Ovary (tissue), 3 donors: ENCODE data around the gene NECAB2.

Experiments
- EP300 ChIP-seq: sonication (generic); formaldehyde crosslinking; IDR thresholded peaks from one replicate; pipeline ENCODE4 v1.6.1; 2017; ENCODE audit warnings: antibody characterized with exemption
- POLR2A ChIP-seq: fragments of 450-650 bp; IDR thresholded peaks from one replicate; pipeline ENCODE4 v1.6.1; 2017; ENCODE audit warnings: antibody characterized with exemption, mild to moderate bottlenecking, moderate library complexity
- TF ChIP-seq, protein P1 (sequence below), 3 donors: fragments of 450-650 bp in 2 of 3; fragments of 200-600 bp in 1 of 3; IDR thresholded peaks; one replicate each; pipeline versions ENCODE4 v1.5.1 to v1.8.0; 2016 to 2022; ENCODE audit warnings: antibody characterized with exemption in 3 of 3, mild to moderate bottlenecking in 1 of 3
- donor health status: DM: no; HTN: no; CAD: no.

DNA sequence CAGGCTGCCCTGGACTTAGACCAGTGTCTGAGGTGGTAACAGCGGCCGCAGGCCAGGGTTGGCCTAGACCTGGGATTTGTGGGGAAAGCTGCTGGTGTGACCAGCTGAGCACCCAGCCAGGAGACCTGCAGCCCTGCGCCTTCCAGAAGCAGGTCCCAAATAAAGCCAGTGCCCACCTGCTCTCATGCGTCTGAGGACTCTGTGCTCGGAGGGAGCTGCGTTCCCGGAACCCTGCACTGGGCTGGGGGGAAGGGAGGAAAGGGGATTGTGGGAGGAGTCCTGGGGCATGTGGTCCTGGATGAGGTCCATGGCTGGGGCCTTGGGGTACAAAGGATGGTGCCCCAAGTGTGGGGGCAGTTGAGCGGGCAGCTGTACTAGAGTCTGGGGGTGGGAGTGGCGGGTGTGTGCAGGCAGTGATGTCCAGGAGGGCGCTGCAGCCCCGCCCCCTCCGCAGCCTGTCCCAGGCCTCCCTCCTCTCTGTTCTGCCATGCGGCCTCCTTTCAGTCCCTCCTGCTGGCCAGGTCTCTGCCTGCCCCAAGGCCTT lies 1.8 kb upstream of the NECAB2 start:
- TF ChIP-seq, protein P1, sequence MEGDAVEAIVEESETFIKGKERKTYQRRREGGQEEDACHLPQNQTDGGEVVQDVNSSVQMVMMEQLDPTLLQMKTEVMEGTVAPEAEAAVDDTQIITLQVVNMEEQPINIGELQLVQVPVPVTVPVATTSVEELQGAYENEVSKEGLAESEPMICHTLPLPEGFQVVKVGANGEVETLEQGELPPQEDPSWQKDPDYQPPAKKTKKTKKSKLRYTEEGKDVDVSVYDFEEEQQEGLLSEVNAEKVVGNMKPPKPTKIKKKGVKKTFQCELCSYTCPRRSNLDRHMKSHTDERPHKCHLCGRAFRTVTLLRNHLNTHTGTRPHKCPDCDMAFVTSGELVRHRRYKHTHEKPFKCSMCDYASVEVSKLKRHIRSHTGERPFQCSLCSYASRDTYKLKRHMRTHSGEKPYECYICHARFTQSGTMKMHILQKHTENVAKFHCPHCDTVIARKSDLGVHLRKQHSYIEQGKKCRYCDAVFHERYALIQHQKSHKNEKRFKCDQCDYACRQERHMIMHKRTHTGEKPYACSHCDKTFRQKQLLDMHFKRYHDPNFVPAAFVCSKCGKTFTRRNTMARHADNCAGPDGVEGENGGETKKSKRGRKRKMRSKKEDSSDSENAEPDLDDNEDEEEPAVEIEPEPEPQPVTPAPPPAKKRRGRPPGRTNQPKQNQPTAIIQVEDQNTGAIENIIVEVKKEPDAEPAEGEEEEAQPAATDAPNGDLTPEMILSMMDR (IDR thresholded peaks at IDR 0.05), result no peak
- TF ChIP-seq POLR2A, result no peak
- TF ChIP-seq EP300, result no peak
